Raji (cell line): ENCODE measurements around the gene MROH2A.

Source experiments
- POLR2A ChIP-seq: IDR thresholded peaks from 2 replicates; pipeline ENCODE4 v1.6.1; 2011; ENCODE audit warnings: low read depth, low read length, control low read depth; ENCODE audit not compliant: insufficient read depth

The MROH2A gene

GRCh38 chr2:233764264-233764663 is 13.9 kb upstream of the MROH2A start:
- TF ChIP-seq POLR2A, result no peak

- TF ChIP-seq POLR2A, result no peak
Measured at GRCh38 chr2:233764761-233765160, 13.4 kb upstream of the MROH2A start.

GRCh38 chr2:233766416-233766815 is 11.7 kb upstream of the MROH2A start:
- TF ChIP-seq POLR2A, result no peak

GRCh38 chr2:233768076-233768475 is 10.1 kb upstream of the MROH2A start:
- TF ChIP-seq POLR2A, result no peak

- TF ChIP-seq POLR2A, result no peak
Measured at GRCh38 chr2:233769260-233769659, 8.9 kb upstream of the MROH2A start.

GRCh38 chr2:233772153-233772552 is 6.0 kb upstream of the MROH2A start:
- no peak for TF ChIP-seq POLR2A

- no peak for TF ChIP-seq POLR2A
Measured at GRCh38 chr2:233772583-233772982, 5.5 kb upstream of the MROH2A start.

GRCh38 chr2:233773854-233774253 is 4.3 kb upstream of the MROH2A start:
- no peak for TF ChIP-seq POLR2A

- no peak for TF ChIP-seq POLR2A
Measured at GRCh38 chr2:233775414-233775813, 2.7 kb upstream of the MROH2A start.

GRCh38 chr2:233779722-233780121 is 1.6 kb downstream of the MROH2A start:
- TF ChIP-seq POLR2A, result no peak

- no peak for TF ChIP-seq POLR2A
Measured at GRCh38 chr2:233780771-233781170, 2.6 kb downstream of the MROH2A start.

GRCh38 chr2:233789554-233789953 is 11.4 kb downstream of the MROH2A start:
- no peak for TF ChIP-seq POLR2A

- TF ChIP-seq POLR2A, result no peak
Measured at GRCh38 chr2:233791151-233791882, 13.2 kb downstream of the MROH2A start.

GRCh38 chr2:233791883-233792329 is 13.8 kb downstream of the MROH2A start:
- TF ChIP-seq POLR2A, result no peak

GRCh38 chr2:233792720-233793119 is 14.6 kb downstream of the MROH2A start:
- TF ChIP-seq POLR2A, result no peak

- TF ChIP-seq POLR2A, result no peak
Measured at GRCh38 chr2:233793465-233794127, 15.5 kb downstream of the MROH2A start.
